Measurements from ENCODE around the gene MEX3B. TPM values are rescaled to one million over a fixed set of nuclear protein-coding genes. Genes with fewer than 3 reads are reported as not detected.
A peak's percentile ranks its signal among the peaks of the same experiment; 100 is the strongest.
"Not testable (repeated sequence)": the region's sequence is repeated elsewhere in the genome, so short reads cannot be mapped to it uniquely, and the experiment has no call there.

The MEX3B gene
- total RNA-seq, 3 donors from 2014 or later = 0.46 to 0.71 (median 0.55) TPM

DNA sequence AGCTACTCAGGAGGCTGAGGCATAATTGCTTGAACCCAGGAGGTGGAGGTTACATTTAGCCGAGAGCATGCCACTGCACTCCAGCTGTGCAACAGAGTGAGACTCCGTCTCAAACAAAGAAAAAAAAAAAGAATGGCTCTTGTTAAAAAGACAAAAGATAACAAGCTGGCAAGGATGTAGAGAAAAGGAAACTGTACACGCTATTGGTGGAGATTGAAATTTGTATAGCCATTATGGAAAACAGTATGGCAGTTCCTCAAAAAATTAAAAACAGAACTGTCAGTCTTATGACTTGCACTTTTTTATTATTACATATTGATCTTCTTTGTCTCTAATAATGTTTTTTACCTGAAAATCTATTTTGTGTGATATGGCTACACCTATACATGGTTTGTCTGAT is 41.9 kb downstream of the MEX3B start:
- no peaks in the 10 kb centered on the region for H3K4me1 Mint-ChIP-seq (ENCODE audit: low read depth)
- H3K4me3 Mint-ChIP-seq = no peak overlapping the region
- H3K36me3 Mint-ChIP-seq (ENCODE audit: insufficient read depth) = no peaks in the 10 kb centered on the region
- H3K27me3 Mint-ChIP-seq (ENCODE audit: low read depth) = peaks cover 2% of the 10 kb centered on the region
- ATAC-seq (no peak), DNase-seq (no peak)
- H3K9me3 Mint-ChIP-seq = no peaks in the 10 kb centered on the region

DNA sequence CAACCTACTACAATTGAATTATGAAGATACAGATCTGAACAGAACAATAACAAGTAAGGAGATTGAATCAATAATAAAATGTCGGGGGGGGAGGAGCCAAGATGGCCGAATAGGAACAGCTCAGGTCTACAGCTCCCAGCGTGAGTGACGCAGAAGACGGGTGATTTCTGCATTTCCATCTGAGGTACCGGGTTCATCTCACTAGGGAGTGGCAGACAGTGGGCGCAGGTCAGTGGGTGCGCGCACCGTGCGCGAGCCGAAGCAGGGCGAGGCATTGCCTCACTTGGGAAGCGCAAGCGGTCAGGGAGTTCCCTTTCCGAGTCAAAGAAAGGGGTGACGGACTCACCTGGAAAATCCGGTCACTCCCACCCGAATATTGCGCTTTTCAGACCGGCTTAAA is 50.7 kb downstream of the MEX3B start:
- not testable (repeated sequence) for ATAC-seq; H3K27me3 Mint-ChIP-seq (ENCODE audit: low read depth); H3K36me3 Mint-ChIP-seq (ENCODE audit: insufficient read depth); H3K4me1 Mint-ChIP-seq (ENCODE audit: low read depth); DNase-seq
- Mint-ChIP-seq H3K4me3 (peak overlapping the region; percentile 65), H3K9me3 (peaks cover 19% of the 10 kb centered on the region)

DNA sequence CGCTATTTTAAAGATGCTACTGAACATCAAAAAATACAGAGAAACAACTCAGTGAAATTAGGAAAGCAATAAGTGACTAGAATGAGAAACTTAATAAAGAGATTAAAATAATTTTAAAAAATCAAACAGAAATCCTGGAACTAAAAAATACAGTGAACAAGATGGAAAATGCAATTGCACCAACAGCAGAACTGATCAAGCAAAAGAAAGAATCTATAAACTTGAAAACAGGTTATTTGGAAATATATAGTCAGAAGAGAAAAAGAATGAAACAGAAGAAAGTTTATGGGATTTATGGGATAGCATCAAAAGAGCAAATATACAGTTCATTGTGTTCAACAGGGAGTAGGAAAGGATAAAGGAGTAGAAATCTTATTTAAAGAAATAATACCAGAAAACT is 53.3 kb downstream of the MEX3B start:
- ATAC-seq (no peak), DNase-seq (no peak)
- Mint-ChIP-seq H3K27me3 (ENCODE audit: low read depth) (peaks cover 6% of the 10 kb centered on the region), H3K36me3 (ENCODE audit: insufficient read depth) (no peaks in the 10 kb centered on the region), H3K9me3 (peaks cover 19% of the 10 kb centered on the region), H3K4me3 (no peak overlapping the region), H3K4me1 (ENCODE audit: low read depth) (no peaks in the 10 kb centered on the region)

Other genes starting within 250 kb of the MEX3B start
- 10 to 100 TPM; 16.5 to 18.6 (median 16.8) TPM for gene EFL1, start 216.7 kb upstream of the MEX3B start, total RNA-seq
- gene SAXO2, start 216.8 kb upstream of the MEX3B start, total RNA-seq = 1 to 10 TPM in 1 of 3 donors, under 1 TPM in 2; 0.41 to 3.4 (median 0.91) TPM